ENCODE results near the gene MAB21L2.

The MAB21L2 gene

DNA sequence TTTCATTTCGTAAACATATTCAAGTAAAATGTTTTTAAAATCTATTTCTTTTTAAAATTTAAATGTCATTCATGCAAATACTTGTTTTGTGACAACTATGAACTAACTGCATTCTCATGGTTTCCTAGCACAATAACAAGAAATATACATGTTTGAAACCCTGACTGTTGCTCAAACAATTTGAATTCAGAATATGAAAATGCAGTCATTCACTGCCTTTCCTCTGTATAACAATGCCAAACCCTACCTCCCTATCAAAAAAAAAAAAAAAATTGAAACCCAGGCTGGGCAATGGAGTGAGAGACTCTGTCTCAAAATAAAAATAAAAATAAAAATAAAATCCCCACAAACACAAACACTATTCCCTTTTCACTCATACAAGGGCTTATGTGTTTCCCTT, 42.1 kb downstream of the MAB21L2 start:
- no peak for DNase-seq

DNA sequence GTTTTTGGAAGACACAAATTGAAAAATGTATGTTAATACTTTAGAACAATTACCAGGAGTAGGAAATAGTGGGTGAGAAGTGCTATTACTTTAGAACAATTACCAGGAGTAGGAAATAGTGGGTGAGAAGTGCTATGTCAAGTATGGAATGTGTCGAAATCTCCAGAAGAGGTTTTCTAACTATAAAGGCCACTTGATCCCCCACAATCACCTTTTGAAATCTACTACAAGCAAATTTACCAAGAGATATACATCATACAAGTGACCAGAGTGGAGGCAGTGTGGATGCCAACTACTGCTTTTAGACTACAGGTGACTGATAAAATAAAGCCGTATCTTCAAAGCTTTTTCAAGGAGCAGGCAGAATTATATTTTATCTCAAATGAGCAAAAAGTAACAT, 43.1 kb downstream of the MAB21L2 start:
- no peak for DNase-seq

DNA sequence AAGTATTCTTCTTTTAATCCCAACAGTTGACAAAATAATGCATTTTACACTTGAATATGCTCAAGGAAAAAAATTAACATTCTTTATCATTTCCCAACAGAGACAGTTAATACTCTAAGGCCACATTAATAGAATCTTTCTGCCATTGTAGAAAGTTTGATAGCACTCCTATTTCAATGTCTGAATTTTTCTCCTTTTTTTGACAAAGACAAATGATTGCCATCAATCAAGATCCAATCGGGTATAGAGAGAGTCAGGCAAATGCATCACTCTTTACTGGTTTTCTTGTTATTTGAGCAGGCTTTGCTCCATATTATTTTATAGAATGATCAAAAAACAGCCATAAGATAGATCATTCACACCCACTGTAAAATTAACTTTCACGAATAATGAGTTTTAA, 46.1 kb downstream of the MAB21L2 start:
- no peak for DNase-seq

DNA sequence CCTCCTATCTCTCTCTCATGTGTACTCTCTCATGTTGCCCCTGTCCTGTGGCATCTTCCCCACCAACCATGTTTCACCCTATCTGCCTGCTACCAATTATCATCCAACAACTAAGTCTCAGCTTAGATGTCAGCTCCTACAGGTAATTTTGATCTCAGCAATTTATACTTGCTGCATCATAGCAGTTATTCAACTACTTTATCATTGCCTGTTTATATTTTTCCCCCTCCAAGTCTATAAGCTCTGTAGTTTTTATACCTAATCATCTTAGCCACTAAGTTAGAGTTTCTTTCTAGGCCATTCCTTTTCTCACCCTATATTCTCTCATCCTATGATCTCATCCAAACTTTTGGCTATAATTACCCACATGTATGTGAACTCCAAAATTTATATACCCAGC, 50.7 kb downstream of the MAB21L2 start:
- no peak for DNase-seq
